Activated naive CD4-positive, alpha-beta T cell treated with Interleukin-2 at 50 U/mL for 16 hours (primary cell): ENCODE results near the gene NMRK2.
"Not testable (repeated sequence)": the region's sequence is repeated elsewhere in the genome, so short reads cannot be mapped to it uniquely, and the experiment has no call there.

Experiments
- DNase-seq: peaks from one replicate; pipeline ENCODE4 v3.0.0-alpha.2; 2020

Gene NMRK2

DNA sequence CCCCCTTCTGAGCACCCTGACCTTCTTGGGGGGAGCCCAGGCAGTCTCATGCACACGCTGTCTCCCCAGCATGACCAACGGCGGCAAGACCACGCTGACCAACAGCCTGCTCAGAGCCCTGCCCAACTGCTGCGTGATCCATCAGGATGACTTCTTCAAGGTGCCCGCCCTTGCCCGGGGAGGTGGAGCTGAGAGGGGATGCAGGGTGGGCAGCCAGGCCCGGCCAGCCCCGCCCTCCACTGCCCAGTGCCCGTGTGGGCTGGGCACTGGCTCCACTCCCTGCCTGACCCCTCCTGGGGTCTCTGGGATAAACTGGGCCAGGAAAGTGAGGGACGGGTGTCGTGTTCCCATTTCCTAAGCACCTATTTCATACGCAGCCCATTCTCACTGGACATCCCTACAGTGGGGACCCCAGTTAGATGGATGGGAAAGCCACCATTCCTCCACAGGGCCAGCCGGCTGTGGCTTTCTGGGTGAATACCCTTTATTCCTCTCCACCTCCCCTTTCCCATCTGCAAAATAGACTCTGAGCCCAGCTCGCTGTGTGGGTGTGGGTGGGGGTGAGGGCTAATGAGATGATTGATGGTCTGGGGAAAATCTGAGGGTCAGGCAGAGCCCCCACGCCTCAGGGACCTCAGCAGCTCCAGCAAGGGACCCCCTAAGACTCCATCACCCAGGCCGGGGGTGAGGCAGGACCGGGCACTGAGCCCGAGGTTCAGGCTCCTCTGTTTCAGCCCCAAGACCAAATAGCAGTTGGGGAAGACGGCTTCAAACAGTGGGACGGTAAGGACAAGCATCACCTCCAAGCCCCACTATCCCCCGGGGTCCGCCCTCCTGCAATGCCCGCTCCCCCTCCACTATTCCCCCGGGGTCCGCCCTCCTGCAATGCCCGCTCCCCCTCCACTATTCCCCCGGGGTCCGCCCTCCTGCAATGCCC lies 3.9 kb downstream of the NMRK2 start:
- DNase-seq, result no peak

DNA sequence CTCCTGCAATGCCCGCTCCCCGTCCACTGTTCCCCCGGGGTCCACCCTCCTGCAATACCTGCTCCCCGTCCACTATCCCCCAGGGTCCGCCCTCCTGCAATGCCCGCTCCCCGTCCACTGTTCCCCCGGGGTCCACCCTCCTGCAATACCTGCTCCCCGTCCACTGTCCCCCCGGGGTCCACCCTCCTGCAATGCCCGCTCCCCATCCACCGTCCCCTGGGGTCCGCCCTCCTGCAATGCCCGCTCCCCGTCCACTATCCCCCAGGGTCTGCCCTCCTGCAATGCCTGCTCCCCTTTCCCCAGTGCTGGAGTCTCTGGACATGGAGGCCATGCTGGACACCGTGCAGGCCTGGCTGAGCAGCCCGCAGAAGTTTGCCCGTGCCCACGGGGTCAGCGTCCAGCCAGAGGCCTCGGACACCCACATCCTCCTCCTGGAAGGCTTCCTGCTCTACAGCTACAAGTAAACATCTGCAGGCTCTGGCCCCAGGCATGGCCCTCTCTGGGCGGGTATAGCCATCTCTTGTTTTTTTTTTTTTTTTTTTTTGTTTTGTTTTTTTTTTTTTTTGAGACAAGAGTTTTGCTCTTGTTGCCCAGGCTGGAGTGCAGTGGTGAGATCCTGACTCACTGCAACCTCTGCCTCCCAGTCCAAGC lies 5.6 kb downstream of the NMRK2 start:
- not testable (repeated sequence) for DNase-seq

DNA sequence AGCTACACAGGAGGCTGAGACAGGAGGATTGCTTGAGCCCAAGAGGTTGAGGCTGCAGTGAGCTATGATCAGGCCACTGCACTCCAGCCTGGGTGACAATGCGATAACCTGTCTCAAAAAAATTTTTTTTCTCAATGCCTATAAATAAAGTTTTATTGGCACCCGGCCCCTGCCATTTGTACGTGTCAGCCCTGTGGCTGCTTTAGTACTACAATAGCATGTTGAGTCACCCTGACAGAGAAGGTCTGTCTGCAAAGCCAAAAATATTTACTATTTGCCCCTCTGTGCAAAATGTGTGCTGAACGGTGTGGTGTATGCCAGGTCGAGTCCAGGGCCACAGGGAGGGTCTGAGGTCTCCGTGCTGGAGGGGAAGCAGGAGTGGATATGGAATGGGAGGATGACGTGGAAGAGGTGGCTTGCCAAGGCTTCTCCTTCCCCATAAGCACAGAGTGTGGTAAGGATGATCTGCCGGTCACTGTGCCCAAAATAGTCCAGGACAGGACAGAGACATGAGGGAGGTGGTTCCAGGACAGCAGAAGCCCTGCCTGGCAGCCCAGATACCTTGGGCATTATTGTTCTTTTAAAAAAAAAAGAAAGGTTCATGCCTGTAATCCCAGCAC lies 10.0 kb downstream of the NMRK2 start:
- no peak for DNase-seq

DNA sequence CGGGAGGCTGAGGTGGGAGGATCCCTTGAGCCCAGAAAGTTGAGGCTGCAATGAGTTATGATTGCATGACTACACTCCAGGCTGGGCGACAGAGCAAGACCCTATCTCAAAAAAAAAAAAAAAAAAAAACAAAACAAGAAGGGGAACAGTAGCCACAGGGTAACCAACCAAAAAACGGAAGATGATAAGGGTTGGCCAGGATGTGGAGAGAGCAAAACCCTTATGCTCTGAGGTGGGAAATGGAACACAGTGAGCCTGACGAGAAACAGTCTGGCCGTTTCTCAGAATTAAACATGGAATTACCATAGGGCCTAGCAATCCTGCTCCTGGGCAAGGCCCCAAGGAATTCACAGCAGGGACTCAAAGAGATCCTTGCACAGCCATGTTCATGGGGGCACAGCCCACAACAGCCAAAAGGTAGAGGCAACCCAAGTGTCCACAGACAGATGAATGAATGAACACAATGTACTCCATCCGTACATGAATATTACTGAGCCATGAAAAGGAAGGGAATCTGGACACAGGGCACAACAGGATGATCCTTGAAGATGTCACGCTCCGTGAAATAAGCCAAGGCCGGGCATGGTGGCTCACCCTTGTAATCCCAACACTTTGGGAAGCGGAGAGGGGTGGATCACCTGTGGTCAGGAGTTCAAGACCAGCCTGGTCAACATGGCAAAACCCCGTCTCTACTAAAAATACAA lies 11.3 kb downstream of the NMRK2 start:
- DNase-seq, result no peak

DNA sequence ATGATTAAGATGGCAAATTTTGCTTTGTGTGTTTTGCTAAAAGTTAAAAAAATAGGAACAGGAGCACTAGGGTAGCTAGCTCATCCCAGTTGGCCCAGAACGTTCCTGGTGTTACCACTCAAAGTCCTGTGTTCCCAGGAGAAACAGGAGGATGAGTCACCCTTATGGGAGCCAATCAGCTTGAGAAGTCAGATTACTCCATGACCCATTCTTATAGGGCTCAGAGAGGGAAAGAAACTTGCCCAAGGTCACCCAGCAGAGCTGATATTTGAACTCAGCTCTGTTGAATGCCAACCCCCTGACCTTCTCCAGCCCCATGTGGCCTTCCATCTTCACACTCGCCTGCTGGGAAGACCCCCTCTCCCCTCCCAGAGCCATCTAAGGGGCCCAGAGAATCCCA lies 13.0 kb downstream of the NMRK2 start:
- no peak for DNase-seq

DNA sequence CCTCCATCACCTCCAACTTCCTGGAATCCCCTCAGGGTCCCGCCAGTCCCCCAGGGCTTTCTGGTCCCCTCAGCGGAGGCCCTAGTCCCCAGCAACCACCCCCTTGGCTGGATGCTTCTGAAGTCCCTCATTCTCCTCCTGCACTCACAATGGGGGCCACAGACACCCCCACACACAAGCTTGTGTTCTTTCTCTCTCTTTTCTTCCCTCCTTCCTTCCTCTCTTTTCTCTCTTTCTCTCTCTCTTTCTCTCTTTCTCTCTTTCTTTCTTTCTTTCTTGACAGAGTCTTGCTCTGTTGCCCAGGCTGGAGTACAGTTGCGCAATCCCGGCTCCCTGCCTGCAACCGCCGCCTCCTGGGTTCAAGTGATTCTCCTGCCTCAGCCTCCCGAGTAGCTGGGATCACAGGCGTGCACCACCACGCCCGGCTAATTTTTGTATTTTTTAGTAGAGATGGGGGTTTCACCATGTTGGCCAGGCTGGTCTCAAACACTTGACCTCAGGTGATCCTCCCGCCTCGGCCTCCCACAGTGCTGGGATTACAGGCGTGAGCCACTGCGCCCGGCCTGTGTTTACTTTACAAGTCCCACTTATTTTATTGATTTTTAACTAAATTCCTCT lies 14.6 kb downstream of the NMRK2 start:
- not testable (repeated sequence) for DNase-seq

DNA sequence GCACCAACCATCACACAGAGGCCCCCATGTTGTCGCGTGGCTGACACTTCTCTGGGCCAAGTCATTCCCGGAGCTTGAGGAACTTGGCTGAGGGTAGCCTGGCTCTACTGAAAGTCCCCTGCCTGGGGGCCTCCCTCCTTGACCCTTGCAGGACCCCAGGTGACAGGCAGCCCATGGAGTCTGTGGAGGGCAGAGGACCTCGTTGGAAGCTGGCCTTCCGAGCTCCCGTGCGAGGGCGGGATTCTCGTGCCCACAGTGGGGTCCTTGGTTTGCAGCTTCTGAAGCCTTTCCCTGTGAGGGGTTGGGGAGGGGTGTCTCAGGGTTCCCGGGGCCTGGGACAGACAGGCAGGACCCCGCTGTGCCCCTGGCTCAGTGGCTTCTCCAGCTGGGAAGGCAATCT lies 16.4 kb downstream of the NMRK2 start:
- no peak for DNase-seq

DNA sequence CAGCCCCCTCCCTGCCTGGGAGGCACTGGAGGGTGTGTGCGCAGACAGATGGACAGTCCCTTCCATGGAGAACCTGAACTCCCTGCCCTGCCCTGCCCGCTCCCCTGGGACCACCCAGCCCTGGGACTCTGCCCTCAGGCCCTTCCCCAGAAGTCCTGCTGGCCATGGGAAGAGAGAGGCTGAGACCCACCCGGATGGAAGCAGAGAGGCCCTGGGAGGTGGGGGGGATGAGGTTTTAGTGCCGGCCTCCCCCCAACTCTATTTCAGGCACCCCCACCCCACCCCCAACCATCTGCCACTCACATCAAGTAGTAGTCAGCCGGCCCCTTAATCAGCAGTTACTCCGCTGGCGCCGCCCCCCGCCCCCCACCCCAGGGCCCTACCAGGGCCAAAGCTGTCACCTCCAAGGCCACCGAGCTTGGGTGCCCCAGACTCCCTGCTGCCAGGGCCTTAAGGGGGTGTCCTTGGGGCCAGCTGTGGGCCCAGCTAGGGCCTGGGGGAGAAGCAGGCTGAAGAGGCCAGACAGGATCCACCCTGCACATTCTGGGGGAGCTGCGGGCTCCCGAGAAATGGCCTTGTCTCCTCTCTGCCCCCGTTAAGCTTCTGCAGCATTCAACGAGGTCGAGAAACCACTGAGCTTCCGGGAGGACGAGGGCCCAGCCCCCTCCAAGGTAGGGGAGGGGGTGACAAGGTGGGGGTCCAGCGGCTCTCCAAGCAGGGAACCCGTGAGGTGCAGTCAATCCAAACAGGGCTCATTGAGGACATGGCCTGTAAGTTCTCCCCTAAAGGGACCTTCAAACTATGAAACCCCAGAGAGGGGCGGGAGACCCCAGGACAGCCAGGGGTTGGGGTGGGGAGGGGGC lies 17.4 kb downstream of the NMRK2 start:
- DNase-seq, result no peak

DNA sequence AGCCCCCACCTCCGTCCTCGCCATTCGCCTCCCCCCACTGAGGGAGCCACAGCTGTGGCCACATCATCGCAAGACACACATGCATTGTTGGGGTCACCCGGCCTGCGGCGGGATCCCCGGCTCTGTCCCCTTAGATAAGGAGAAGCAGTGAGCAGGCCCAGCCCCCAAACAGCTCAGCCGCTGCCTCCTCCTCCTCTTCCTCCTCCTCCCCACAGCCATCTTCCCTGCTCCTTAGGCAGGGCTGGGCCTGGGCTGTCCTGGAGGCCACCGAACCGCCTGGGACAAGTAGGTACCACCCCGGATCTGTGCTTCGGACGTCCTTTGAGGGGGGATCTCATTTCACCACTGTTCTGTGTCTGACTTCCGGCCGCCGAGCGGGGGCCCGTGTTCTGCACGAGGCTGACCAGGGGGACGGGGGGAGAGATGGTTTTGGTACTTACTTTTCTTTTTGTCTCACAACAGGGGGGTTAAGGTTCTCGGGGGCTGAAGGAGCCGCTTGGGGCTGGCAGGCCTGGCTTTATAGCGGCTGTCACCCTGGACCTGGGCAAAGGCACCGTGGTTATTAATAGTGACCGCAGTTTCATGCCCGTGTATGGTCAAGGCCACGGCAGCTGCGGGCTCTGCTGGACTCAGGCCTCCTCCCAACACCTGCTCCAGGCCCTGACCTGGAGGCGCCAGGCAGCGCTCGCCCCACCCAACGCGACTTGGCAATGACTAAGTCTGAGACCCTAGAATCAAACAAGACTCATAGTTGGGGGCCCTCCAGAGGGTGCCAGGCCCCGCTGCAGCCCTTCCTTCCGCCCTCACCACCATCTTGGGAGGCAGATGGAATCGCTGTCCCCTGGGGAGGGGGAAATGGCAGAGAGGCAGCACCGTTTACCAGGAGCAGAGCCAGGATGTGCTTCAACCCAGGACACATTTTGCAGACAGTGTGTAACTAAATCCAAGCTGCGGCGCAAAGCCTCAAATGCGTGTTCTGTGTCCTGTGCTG lies 18.3 kb downstream of the NMRK2 start:
- DNase-seq, result no peak

DNA sequence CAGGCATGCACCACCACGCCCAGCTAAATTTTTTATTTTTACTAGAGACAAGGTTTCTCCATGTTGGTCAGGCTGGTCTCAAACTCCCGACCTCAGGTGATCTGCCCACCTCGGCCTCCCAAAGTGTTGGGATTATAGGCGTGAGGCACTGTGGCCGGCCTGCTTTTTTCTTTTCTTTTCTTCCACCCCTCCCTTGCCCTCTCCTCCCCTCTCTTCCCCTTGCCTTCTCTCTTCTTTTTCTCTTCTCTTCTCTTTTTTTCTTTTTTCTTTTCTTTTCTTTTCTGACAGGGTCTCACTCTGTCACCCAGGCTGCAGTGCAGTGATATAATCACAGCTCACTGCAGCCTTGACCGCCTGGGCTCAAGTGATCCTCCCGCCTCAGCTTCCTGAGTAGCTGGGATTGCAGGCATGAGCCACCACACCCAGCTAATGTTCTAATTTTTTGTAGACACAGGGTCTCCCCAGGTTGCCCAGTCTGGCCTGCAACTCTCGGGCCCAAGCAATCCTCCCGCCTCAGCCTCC lies 19.9 kb downstream of the NMRK2 start:
- not testable (repeated sequence) for DNase-seq

DNA sequence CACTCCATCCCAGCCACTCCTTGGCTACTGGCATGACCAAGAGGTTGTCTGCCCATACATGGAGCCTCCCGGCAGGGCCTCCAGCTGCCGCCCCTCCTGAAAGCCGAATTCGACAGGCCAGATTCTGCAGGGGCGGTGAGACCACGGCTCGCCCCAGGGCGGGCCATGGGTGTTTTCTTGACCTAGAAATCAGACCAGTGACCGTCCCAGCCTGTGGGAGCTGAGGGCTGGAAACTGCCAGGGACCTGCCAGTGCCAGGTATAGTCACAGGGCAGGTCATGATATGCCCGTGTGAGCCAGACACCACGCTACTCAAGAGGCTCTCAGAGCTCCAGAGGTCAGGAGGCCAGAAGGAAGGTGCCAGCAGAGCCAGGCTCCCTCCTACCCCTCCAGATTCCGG lies 21.2 kb downstream of the NMRK2 start:
- no peak for DNase-seq

DNA sequence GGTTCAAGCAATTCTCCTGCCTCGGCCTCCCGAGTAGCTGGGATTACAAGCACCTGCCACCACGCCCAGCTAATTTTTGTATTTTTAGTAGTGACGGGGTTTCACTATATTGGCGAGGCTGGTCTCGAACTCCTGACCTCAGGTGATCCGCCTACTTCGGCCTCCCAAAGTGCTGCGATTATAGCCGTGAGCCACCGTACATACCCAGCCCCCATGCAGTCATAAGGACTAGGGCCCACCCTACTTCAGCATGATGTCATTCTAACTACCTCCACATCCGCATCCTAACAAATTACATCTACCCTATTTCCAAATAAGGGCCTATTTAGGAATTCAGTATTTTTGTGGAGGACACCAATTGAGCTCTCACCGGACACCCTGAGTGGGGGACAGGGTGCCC lies 22.4 kb downstream of the NMRK2 start:
- not testable (repeated sequence) for DNase-seq

DNA sequence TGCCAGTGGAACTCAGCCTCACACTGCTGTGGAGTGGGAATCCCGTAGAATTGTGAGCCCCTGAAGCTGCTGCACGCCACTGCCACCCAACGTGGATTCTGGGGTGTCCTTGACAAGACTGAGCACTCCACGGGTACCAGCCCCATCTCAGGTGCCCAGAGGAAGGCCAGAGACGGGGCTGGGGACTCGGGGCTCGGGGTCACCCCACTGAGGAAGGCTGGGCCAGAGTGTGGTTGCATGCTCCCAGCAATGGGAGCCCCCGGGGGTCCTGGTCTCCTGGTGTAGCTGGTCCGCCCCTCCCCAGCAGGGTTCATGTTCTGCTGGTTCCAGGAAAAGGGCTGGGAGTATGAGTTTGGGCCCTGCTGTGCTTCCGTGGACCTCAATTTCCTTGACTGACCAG lies 22.8 kb downstream of the NMRK2 start:
- no peak for DNase-seq

DNA sequence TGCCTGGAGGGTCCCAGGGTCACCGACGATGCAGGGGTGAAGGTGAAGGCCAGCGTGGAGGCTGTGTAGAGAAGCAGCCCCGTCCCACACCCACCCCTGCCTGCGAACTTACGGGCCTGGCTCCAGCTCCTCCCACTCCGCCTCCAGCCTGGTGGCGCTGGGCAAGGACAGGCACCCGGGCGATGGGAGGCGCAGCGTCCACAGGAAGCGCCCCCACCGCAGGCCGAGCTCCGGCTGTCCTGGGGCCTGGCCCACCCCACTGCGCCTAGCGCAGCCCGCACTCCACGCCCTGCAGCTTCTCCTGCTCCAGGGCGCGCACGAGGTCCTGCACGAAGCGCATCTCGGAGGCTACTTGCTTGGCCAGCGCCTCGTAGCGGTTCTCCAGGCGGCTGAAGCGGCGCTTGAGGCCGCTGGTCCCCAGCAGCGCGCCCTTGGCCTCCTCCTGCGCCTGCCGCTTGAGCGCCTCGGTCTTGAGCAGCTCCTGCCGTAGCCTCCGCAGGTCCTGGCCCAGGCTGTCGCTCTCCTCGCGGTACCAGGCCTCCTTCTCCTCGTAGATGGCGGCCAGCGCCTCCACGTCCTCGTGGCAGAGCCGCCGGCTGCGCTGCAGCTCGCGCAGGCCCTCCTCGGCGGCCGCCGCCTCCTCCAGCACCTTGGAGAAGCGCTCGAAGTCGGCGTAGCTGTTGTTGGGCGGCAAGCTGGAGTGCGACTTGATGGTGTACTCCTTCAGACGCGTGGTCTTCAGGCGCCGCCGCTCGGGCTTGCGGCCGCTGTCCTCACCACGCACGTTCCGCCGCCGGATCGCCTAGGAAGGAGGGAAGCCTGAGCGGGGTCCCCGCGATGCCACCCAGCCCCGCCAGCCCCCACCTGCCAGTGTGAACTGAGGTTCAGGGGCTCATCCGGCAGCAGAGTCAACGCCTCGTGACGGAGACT lies 26.2 kb downstream of the NMRK2 start:
- DNase-seq, result no peak

DNA sequence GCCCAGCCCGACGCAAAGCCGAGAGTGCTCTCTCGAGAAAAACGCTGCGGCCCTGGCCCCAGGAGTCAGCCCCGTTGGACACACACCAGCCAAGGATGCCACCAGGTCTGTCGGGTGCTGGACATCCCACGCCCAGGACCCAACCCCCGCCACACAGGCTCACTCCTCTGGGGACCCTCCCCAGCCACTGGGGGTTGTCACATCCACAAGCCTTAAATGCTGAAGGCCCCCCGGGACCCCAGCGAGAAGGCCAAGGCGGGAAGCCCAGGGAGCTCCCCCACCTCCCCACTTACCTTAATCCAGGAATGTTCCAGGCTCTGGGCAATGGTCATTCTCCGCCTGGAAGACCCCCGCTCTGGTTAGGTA lies 26.9 kb downstream of the NMRK2 start:
- DNase-seq, result no peak

DNA sequence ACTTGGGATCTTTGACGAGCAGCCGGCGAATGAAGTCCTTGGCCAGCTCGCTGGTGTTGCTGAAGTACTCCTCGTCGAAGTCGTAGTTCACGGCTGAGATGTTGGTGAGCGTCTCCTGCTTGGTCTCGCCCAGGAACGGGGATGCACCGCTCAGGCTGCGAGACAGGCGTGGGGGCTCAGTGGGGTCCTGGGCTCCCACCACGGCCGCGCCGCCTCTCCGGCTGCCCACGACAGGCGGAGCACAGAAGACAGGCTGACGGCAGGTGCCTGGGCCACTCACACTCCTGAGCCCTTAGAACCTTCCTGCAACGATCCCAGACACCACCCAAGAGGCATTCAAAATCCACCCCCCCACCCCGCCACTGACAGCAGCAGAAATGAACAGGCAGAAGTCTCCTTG lies 28.1 kb downstream of the NMRK2 start:
- DNase-seq, result no peak

DNA sequence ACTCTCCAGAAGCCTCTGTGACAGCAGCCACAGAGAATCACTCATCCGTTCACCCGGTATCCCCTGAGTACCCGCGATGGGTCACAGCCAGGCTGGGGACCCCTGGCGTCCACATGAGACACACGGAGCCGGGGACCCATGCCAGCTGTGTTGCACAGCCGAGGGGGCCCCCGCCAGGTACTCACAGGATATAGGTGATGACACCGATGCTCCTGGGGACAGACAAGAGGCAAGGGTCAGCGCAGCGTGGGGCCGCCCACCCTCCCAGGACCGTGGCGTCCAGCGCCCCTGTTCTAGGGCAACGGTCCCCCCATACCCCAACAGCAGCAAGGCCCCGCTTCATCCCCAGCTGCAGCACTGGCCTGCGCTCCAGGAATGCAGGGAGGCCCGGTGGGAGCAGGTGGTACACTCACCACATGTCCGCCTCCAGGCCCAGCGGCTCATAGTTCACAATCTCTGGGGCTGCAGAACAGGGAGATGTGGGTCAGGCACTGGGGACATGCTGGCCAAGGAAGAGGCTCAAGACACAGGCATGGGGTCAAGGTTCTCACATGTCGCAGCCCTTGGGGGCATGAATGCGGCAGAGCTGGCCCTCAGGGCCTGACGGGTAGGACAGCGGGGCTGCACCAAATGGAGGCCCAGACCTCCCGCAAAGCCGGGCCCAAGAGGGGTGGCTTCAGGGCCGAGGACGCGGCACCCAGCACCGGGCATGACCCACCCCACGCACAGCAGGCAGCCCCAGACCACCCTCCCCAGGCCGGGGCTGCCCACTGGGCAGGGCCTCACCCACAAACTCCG lies 30.8 kb downstream of the NMRK2 start:
- DNase-seq, result no peak
